GM18868 (cell line): ENCODE measurements around the gene LGR5.

ENCODE experiments used
- ATAC-seq: cut with Tn5 transposase; IDR thresholded peaks from one replicate; pipeline ENCODE4 v1.9.1; 2021; ENCODE audit warnings: mild to moderate bottlenecking, moderate library complexity; ENCODE audit not compliant: unreplicated experiment

LGR5 gene

DNA sequence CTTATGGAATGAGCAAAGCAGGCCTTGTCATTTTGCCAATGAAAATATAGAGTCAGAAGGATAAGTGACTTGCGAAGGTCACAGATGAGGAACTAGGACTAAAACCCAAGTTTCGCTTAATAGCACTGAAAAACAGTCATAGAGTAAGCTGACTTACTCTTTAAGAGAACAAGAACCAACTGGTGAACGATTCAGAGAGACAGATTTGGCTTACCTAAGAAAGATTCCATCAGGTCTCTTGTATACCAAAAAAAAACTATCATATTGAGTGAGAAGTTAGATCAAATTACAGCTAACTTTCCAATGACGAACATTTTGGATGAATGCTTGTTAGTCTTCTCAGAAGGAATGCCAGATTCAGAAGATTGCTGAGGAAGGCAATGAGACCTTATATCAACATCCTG, 149.9 kb downstream of the LGR5 start:
- ATAC-seq: no peak

DNA sequence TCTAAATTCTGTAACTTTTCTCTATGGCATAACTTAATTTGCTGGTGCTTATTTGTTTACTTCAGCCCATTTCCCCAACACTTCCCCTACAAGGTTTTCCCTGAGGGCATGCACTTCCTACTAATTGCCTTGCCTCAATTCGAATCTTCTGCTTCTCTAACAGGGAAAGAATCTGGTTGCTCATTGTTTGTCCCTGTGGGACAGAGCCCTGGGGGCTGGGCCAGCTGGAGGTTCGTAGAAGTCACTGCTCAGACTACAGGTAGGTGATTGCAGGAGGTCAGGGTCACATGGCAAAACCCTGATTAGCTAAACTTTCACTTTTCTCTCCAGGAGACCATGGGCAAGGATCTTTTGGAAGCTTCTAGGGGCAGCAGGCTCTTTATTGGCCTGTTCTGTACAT, 152.0 kb downstream of the LGR5 start:
- no peak for ATAC-seq

DNA sequence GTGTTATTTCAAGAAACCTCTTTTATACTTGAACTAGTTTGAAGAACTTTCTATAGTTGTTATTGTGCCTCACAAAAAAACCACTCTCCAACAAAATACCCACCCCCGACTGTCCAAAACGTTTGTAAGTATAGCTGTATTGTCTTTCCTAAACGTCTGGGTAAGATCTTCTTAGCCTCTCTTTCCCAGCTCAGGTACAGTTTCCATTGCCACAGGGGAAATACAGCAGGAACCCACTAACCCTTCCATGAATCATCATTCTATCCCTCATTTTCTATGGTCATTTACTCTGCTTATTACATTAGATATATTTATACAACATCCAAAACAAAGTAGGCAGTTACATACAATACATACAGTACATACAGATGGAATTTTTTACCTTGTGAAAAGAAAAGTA, 153.2 kb downstream of the LGR5 start:
- ATAC-seq: no peak

DNA sequence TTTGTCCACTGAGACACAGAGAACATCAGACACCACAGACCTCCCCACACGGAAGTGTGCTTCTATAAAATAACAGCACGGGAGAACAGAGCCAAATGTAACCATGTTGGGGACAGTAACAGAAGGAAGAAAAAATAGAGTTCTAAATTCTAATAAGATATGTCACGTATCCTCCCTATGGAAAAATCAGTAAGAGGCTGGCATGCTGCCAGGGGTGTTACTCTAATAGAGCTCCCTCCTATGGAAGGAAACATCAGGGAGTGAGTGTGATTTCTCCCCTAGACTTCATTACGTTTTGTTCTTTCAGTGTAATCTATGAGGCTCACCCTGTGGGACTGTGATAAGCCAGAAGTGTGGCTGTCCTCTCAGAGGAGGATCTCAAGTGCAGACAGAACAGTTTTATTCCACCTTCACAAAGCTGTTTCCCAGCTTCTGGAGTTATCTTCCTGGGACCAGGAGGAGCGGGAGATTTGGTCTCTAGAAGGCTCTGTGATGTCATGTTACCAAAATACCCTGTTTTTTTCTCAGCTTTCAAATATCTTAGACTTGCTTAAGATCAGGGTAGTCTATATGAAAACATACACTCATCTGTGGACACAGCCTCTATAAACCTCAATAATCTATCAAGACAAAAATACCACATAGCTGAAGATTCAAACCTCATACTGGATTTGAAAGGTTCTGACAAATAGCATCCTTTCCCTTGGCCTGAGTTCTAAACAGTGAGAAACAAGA, 154.8 kb downstream of the LGR5 start:
- no peak for ATAC-seq

DNA sequence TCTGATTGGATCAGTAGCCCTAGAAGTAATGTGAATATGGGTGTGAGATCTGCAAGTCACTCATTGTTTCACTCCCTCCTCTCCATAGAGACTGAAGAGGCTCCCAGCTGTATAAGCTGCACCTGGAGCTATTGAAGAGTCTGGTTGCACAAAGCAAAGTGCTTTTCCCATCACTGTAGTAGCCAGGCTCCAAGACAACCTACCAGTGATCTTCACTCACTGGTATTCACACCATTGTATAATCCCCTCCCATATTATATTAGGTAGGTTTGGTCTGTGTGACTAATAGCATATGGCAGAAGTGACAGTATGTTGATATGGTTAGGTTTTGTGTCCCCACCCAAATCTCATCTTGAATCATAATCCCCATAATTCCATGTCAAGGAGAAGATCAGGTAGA, 159.6 kb downstream of the LGR5 start:
- ATAC-seq: no peak

DNA sequence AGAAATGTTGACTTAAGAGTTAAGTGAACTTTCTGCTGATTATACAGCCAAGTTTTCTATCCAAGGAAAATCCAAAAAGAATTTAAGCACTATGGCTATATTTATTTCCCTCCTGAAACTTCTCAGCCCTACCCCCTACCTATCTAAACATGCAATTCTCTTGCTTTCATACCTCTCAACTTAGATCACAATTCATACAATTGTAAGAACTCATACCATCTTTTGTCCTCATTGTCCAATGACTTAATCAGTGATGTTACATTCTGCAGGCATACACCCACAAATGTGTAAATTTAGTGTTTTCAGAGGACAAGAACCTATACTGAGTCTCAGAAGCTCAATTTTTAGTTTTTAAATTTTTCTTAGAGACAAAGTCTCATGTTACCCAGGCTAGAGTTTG, 161.9 kb downstream of the LGR5 start:
- no peak for ATAC-seq

DNA sequence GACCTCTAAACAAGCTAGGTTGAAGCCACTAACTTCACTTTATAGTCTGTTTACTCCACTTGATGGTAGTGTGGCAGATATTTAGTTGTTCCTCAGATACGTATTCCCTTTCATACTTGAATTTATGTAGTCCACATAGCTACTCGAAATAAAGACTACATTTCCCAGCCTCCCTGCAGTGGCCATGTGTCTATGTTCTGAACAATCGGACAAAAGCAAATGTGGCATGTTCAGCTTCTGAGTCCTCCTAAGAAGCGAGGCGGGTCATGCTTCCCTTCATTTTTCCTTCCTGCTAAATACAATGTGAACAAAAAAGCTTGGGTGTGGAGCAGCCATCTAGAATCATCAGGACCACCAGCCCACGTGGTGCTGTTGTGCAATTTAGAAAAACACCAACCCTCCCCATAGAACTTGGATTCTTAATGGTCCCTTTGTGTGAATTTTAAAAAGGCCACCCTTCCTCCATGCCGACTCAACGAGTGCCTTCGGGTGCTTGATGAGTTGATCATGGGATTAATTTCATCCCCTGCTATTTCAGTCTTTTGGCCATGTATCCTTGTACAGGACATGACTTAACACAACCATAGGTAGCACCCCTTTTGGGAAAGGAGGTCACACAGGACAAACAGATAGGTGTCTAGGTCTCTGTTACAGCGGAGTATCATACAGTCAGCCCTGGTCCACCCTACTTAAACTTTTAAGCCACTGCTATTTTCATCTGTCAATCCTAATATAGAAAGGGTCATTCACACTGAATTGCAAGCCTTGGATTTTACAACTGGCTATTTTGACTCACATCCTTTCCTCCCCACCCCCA, 163.4 kb downstream of the LGR5 start:
- no peak for ATAC-seq

DNA sequence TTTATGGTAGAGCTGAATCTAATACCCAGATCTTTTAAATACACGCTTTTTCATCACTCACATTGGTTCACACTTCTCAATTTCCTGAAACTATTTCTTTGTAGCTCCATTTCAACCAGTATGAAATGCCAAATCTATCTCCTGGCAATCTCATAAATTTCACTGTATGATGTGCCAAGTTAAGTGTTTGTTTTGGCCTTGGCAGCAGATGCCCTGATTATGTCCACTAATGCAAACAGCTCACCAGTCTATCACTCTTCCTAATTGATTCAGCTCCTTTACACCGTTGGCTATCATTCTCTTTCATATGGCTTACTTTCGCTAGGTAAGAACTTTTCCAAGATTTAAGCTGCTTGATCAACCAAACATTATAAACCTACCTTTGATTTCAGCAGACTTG, 165.4 kb downstream of the LGR5 start:
- no peak for ATAC-seq

DNA sequence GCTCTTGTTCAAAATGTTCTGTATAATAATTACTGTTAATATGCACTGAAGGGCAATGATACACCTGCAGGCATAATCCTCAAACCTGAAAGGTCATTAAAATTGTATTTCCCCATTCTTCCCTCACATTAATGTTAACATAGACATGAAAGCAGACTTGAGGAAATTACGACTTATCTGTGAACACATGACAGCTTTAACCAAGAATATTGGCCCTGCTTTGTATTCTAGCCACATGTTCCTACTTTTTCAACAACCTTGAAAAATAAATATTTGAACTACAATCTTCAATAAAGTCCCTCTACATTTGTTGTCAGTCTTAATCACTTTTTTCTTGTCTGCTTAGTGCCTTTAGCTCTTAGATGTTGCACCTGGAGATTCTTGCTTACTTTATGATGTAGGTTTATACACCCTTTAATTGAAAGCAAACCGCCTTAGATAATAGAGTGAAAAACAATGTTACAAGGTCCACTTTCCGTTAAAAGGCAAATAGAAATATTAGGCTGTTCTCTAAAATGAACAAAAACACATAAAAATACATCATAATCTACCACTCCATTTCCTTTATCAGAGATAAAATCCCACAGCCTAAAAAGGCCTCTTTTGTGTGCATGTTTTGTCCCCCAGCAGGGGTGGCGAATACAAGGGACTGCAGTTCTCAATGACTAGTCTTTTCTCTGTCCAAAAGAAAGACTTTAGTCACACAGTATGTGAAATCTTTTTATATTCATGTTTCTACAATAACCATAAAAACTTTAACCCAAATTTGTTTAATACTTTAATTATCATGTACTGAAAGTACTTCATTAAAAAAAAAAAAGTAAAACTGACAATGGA, 168.1 kb downstream of the LGR5 start:
- ATAC-seq: no peak

DNA sequence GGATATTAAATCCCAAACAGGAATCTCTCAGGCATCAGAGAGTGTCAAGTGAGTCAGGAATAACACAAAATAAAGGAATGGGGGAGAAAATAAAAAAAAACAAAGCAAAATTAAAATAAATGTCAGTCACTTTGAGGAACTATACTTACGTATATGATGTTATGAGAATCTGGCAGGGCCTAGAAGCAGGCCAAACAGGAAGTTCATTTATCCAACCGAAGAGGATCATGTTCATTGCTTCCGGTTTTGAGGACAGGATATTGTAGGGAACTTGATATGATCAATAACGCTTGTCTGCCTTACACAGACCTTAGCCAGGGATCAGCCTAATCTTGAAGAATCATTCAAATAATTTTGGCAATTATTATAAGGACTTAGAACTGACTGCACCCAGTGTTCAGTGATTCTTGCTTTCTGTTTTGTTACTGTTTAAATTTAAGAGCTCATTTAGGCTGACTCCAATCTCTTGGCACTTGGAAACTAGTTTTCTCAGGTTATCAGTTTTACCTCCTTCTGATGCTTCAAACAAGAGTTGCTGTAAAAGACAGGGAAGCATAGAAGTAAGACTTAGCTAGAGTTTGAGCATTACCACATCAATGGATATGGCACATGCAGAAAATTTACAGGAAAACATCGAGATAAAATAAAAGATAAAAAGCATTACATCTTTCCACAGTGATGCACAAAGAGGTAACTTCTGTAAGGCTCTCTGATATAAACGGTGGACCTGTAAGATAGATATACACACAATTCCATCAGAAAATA, 170.6 kb downstream of the LGR5 start:
- no peak for ATAC-seq

DNA sequence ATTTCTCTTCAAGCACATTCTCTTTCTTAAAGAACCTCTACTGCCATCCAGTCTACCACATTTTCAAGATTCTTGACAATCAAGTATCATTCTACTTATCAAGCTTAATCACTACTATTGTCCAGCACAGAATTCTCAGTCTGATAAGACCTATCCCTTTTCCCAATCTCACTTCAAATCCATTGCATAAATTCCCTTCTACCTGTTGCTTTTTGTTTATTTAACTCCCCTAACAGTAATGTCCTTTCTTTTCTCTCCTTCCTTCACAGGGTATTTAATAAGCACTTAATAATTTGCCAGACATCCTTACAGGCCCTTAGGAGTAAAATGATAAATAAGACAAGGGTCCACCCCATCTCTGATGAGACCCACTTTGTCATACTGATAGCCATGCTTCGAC, 182.3 kb downstream of the LGR5 start:
- ATAC-seq: no peak

DNA sequence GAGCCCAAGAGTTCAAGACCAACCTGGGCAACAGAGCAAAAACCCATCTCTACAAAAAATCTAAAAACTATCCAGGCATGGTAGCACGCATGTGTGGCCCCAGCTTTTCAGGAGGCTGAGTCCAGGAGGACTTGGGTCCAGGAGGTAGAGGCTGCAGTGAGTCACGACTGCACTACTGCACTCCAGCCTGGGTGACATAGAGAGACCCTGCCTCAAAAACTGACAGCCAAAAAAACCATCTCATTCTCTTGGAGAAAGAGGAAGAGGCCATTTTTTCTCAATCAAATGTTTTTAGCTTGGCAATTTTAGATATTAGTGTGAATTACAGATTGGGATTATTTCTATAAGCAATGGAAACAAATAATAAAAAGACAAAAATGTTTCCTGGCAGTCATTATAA, 185.9 kb downstream of the LGR5 start:
- ATAC-seq: no peak

DNA sequence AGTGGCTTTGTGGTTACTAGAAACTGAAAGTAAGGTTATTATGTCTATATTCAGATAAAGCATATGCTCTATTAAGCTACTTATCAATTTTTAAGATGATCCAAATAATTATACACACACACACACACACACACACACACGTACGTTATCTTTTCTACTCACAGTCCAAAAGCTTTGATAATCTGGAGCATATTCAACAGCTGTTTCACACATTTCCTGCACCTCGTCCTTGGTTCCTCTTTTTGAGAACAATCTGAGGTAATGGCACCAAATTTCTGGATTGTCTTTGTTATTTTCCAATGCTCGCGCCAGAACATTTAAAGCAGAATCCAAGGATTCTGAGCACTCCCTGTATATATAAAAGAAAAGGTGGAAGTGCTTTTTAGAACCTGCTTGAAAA, 186.5 kb downstream of the LGR5 start:
- ATAC-seq: peak; percentile 69

DNA sequence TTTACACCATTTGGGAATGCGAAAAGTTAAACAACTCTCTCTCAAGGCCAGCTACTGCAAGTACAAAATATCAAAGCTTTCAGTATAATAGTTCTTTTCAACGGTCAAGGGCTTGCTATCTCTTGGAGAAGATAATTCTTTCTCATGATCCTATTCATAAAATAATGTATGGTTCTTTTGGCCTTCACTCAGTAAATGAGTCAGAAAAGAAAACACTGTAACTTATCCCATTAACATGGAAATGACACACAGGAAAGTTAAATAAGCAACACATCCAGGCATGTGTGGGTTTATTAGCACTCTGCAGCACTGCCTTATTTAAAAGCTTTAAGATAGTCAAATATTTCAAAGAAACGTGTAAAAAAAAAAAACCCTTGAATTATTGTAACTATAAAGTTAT, 187.2 kb downstream of the LGR5 start:
- no peak for ATAC-seq

DNA sequence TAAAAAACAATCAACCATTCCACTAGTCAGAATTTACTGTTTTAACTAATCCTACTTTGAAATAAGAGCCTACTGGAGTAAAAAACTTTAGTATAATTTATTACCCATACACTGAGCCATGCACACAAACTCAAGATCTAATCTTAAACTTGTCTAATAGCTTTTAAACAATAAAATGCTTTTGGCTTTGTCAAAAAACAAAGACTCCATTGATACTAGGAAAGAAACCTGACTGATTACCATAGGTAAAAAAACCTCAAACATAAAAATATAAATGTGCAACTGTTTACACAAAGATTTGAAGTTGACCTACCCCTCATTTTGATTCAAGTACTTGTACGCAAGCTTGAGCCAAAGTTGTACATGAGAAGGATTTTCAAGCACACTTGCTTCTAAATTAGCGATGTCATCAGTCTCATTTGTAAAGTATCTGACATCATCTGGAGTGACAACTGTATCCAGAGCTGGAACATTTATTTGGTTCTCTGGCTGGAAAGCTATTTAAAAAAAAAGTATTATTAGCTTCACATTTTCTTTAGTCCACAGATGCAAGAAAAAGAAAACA, 187.9 kb downstream of the LGR5 start:
- no peak for ATAC-seq
